Activated T-helper 1 cell treated with anti-CD3 and anti-CD28 coated beads, Interleukin-2, amount 50 U/mL, for 16 hours (primary cell): ENCODE data around the gene ASL.
"Not testable (repeated sequence)": the region's sequence is repeated elsewhere in the genome, so short reads cannot be mapped to it uniquely, and the experiment has no call there.

Experiments
- DNase-seq, 2 donors: peaks; one replicate each; pipeline ENCODE4 v3.0.0-alpha.2; 2020; ENCODE audit warnings: low read depth in 1 of 2, low spot score in 1 of 2

Gene ASL

DNA sequence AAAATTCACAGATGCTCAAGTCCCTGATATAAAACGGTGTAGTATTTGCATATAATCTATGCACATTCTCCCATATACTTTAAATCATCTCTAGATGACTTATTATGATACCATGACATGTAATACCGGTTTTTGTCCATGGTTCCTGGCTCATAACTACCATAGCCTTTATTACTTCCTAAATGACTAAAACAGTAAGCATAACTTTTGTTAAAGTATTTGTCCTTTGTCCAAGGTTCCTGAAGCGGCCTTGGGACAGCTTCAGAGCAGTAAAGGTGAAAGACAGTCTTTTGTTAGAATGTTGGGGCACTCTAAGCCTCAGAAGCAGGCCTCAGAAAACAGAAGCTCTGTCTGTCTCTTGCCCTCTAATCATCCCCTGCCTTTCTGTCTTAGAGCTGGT is 43.0 kb downstream of the ASL start:
- DNase-seq = no peak

DNA sequence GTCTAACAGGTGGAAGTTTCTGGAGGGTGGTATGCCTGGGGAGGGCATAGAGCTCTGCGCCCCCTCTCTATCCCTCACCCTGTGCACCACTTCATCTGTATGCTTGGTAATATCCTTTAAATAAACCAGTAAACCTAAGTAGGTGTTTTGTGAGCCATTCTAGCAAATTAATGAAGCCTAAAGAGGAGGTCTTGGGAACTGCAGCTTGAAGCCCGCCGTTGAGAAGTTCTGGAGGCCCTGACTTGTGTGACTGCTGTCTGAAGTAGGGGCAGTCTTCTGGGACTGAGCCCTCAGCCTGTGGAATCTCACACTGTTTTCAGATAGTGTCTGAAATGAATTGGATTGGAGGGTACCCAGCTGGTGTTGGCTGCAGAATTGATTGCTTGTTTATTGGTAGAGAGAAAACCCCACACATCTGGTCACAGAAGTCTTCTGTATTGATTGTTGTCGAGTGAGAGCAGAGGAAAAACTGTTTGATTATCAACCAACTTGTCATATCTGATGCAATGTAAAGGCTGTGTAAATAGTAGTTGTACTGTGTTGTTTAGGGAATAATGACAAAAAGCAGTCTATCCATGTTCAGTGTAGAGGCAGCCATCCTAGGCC is 43.7 kb downstream of the ASL start:
- no peak for DNase-seq

DNA sequence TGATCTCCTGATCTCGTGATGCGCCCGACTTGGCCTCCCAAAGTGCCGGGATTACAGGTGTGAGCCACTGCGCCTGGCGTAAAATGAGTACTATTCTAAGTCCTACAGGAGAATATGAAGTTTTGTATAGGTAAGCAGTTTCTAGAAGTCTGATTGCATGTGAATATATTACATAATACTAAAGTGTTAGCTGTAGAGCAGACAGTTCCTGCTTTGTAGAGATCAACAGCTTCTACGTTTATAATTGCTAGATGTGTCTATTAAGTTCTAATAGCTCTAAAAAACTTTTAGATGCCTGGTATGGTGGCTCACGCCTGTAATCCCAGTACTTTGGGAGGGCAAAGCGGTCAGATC is 47.5 kb downstream of the ASL start:
- no peak for DNase-seq

DNA sequence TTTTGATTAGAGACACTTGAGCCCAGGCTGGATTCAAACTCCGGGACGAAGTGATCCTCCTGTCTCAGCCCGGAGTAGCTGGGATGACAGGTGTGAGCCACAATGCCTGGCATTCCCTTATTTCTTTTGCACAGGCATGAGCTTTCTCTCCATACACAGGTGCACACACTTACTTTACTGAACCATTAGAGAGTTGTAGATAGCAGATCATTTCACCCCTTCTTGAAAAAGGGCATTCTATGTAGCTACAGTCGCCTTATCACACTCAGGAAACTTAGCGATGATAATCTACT is 48.9 kb downstream of the ASL start:
- DNase-seq = not testable (repeated sequence)

DNA sequence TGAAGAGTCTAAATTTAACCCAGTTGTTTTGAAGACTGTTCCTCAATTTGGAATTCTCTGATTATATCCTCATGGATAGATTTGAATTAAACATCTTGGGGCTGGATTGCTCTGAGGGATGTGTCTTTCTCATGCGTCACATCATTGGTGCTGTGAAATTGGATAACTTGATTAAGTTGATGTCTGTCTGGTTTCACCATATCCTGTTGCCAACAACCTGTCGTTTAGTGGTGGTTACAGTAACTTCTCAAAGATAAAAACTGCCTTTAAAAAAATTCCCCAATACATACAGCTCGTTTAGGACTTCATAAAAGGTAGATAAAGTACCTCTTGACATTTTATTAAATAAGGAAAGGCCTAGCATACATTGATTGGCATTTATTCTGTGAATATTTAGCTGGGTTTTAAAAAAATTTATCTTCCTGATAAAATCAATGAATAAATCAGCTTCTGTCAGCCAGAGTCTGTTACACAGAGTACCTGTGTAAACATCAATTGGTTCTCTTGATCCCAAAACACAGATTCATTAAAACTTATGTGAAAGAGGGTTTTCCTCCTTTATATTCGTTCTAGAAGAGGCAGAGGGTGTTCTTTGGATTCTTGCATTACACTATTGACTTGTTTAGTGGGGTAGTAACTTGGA is 49.6 kb downstream of the ASL start:
- DNase-seq = no peak

DNA sequence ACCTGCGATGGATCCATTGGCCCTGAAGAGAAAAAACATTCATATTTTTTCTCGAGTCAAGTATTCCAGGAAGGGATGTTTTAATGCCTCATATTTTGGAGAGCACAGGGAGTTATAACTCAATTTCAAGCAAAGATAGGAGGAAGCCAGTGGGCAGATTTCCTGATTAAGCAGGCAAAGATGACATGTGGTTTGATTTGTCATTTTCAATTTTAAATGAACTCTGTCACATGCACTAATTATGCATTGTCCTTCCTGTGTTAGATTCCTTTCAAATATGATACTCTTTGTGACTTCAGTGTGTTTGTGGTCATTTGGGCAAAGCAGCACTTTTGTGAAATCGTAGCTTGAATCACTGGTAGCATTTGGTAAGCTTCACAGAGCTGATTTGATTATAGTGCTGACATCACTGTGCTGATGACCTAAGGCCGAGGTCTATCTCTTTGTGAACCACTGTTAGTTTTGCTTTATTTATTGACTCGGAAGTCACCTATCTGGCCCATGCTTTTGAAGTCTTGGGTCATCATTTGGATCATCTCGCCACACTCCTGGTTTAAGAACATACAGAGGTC is 50.2 kb downstream of the ASL start:
- DNase-seq = not testable (repeated sequence)

DNA sequence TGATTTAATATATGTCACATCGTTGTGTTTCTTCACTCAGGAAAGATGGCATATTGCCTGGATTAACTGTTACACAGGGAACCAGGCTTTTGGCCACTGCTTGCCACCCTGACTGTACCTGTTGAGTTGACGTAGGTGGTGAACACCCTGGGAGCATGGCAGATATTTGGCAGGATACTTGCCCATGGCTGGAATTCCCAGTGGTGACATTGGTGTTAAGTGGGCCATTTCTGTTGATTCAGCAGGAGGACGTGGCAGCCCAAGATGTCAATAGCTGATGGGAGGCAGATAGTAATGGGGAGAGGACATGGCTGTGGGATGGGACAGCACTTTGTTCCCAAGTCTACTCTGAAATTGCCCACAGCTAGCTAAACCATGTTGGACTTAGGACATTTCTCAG is 51.6 kb downstream of the ASL start:
- not testable (repeated sequence) for DNase-seq

DNA sequence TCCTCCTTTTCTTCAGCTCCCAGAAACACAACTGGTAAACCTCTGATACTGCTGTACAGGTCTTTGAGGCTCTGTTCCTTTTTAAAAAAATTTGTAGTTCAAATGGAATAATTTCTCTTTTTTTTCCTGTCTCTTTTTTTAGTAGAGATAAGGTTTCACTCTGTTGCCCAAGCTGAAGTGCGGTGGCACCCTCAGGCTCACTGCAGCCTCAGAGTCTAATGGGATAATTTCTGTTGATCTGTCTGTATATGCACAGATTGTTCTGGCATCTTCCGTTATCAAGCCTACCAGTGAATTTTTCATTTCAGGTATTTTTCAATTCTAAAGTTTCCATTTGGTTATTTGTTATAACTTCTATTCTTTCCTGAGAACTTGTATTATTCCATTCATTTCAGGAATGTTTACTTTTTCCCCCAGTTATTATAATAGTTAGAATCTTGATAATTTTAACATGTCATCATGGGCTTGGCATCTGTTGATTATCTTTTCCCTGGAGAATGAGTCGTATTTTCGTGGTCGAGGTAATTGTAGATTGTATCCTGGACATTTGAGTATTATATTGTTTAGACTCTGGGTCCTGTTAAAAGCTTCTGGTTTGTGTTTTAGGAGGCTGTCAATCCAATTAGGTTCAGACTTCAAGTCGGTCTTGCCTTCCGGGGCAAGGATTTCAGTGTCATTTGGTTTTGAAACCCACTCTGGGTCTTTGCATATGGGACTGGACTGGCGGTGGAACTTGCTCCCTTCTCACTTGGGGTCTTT is 63.6 kb downstream of the ASL start:
- no peak for DNase-seq

DNA sequence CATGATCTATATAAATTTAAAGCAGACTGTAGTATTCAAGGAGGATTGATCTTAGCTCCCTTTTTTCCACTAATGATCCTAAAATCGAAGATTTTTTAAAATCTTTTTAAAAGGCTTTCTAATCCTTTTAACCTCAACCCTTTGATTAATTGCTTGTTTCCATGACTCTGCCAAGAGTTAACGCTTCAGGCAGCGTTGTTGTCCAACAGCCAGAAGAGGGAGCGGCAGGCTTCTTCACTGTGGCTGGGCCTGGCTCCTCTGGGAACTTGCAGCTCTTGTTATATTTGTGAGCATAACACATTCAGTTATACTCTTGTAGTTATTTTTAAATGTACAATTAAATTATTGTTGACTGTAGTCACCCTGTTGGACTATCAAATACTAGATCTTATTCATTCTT is 65.3 kb downstream of the ASL start:
- DNase-seq = no peak

DNA sequence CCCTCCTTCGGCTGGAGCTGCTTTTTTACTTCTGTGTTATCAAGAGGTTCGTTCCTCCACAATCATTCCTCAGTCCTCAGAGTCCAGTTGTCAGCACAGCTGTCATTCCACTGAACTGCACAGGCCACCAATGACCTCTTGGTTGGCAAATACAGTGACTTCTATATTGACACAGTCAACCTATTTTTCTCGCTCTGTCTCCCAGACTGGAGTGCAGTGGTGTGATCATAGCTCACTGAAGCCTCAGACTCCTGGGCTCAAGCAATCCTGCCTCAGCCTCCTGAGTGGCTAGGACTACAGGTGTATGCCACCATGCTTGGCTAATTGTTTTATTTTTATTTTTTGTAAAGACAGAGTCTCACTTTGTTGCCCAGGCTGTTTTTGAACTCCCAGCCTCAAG is 66.7 kb downstream of the ASL start:
- DNase-seq = no peak

DNA sequence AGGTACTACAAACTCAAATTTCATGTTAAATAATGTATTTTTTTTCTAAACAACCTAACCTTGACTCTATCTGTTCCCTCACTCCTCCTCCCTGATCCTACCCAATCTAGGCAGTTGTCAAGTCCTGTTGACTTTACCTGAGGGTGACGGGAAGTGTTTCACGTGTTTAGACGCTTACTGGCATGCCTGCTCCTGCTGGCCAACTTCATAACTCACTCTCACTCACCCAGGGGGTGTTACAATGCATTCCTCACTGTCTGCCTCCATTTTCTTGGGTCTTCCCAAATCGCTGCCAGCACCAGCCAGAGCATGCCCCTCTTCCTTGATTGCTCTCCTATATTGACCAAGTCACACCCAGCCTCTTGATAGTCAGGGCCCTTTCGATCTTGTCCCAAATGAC is 67.4 kb downstream of the ASL start:
- DNase-seq = no peak
